ENCODE results near the gene PAGE2B.
"Not testable (repeated sequence)": the region's sequence is repeated elsewhere in the genome, so short reads cannot be mapped to it uniquely, and the experiment has no call there.

PAGE2B gene

GRCh38 chrX:55072286-55072685 lies 2.5 kb upstream of the PAGE2B start:
- H3K4me3 Mint-ChIP-seq, result no peak overlapping the region
- no peak overlapping the region for H3K27ac Mint-ChIP-seq
- H3K4me1 Mint-ChIP-seq (ENCODE audit: low read depth), result no peaks in the 10 kb centered on the region
- no peaks in the 10 kb centered on the region for H3K9me3 Mint-ChIP-seq (ENCODE audit: low read depth)
- H3K36me3 Mint-ChIP-seq, result no peaks in the 10 kb centered on the region
- no peaks in the 10 kb centered on the region for H3K27me3 Mint-ChIP-seq

GRCh38 chrX:55088795-55089489 lies 14.1 kb downstream of the PAGE2B start, which contains the start of gene PAGE2:
Gene PAGE2 (plus strand): TSS chrX:55089018. CDS start chrX:55090021, 1,003 bp downstream.
- H3K27me3 Mint-ChIP-seq, result no peaks in the 10 kb centered on the region
- no peak within 1 kb of the TSS for H3K27ac Mint-ChIP-seq
- H3K9me3 Mint-ChIP-seq (ENCODE audit: low read depth), result no peaks in the 10 kb centered on the region
- no peaks in the 10 kb centered on the region for H3K4me1 Mint-ChIP-seq (ENCODE audit: low read depth)
- no peak within 1 kb of the TSS for H3K4me3 Mint-ChIP-seq
- no peaks in the 10 kb centered on the region for H3K36me3 Mint-ChIP-seq

DNA sequence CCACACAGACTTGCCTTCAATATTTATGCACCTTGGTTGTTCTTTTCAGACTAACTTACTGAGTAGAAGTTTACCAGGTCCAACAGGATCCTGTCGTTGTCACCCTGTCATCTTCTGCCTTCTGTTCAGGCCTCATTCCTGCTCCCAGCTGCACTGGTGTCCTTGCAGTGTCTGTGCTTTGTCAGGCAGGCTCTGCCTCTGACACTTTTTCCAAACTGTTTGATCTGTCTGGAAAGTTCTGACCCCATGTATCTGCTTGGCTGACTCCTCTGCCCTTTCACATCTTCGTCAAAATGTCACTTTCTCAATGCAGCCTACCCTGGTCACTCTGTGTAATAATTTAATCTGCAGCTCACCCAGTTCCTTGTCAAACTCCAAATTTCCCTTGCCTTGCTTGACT lies 23.9 kb downstream of the PAGE2B start:
- H3K4me3 Mint-ChIP-seq, result no peak overlapping the region
- no peaks in the 10 kb centered on the region for H3K27me3 Mint-ChIP-seq
- H3K36me3 Mint-ChIP-seq, result no peaks in the 10 kb centered on the region
- H3K9me3 Mint-ChIP-seq (ENCODE audit: low read depth), result no peaks in the 10 kb centered on the region
- no peak overlapping the region for H3K27ac Mint-ChIP-seq
- no peaks in the 10 kb centered on the region for H3K4me1 Mint-ChIP-seq (ENCODE audit: low read depth)

DNA sequence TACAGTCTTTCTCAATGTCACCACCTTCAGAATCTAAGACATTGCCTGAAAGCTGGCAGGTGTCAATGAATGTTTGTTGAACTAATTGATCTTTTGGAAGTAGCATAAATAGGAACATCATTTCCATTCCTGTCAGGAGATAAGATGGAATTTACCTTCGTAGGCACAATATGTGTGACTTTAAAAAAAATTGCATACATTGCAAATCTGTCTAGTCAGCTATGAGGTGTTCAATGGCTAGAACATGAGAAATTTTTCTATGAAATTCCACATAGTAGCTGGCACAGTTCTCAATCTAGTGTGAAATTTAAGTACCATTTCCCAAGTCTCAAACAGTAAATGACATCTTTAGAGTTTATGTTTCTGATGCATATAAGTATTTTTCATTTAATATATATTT lies 24.3 kb downstream of the PAGE2B start:
- no peaks in the 10 kb centered on the region for H3K27me3 Mint-ChIP-seq
- no peaks in the 10 kb centered on the region for H3K36me3 Mint-ChIP-seq
- no peak overlapping the region for H3K4me3 Mint-ChIP-seq
- H3K27ac Mint-ChIP-seq, result no peak overlapping the region
- no peaks in the 10 kb centered on the region for H3K9me3 Mint-ChIP-seq (ENCODE audit: low read depth)
- no peaks in the 10 kb centered on the region for H3K4me1 Mint-ChIP-seq (ENCODE audit: low read depth)

- Mint-ChIP-seq H3K27me3 (no peaks in the 10 kb centered on the region), H3K9me3 (ENCODE audit: low read depth) (no peaks in the 10 kb centered on the region), H3K36me3 (no peaks in the 10 kb centered on the region), H3K4me3 (no peak overlapping the region), H3K4me1 (ENCODE audit: low read depth) (no peaks in the 10 kb centered on the region), H3K27ac (no peak overlapping the region)
Measured at GRCh38 chrX:55102754-55103153, 27.9 kb downstream of the PAGE2B start.

GRCh38 chrX:55107262-55107661 lies 32.4 kb downstream of the PAGE2B start:
- Mint-ChIP-seq H3K4me3 (no peak overlapping the region), H3K9me3 (ENCODE audit: low read depth) (no peaks in the 10 kb centered on the region), H3K4me1 (ENCODE audit: low read depth) (no peaks in the 10 kb centered on the region), H3K27ac (no peak overlapping the region), H3K36me3 (no peaks in the 10 kb centered on the region), H3K27me3 (no peaks in the 10 kb centered on the region)

GRCh38 chrX:55107911-55108310 lies 33.1 kb downstream of the PAGE2B start:
- no peaks in the 10 kb centered on the region for H3K9me3 Mint-ChIP-seq (ENCODE audit: low read depth)
- H3K27me3 Mint-ChIP-seq, result no peaks in the 10 kb centered on the region
- H3K4me1 Mint-ChIP-seq (ENCODE audit: low read depth), result no peaks in the 10 kb centered on the region
- H3K4me3 Mint-ChIP-seq, result no peak overlapping the region
- no peaks in the 10 kb centered on the region for H3K36me3 Mint-ChIP-seq
- H3K27ac Mint-ChIP-seq, result no peak overlapping the region

DNA sequence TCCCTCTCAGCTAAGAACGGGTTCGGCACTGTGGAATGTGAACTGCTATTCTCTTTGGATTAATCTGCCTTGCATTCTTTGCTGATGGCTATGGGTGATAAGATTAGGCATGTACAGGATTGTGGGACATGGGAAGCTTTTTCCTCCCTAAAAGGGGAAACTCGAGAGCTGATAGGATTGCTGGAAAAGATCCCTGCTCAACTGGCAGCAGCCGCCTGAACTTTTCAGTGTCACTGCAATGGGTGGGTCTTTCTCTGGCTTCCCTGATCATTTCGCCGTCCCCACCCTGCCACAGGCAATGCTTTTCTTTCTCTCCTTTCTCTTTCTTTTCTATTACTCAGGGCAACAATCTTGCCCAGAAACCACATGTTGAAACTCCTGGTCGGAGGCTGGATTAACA lies 34.5 kb downstream of the PAGE2B start:
- Mint-ChIP-seq H3K27me3 (no peaks in the 10 kb centered on the region), H3K4me1 (ENCODE audit: low read depth) (no peaks in the 10 kb centered on the region), H3K36me3 (no peaks in the 10 kb centered on the region), H3K9me3 (ENCODE audit: low read depth) (no peaks in the 10 kb centered on the region), H3K27ac (no peak overlapping the region), H3K4me3 (no peak overlapping the region)

DNA sequence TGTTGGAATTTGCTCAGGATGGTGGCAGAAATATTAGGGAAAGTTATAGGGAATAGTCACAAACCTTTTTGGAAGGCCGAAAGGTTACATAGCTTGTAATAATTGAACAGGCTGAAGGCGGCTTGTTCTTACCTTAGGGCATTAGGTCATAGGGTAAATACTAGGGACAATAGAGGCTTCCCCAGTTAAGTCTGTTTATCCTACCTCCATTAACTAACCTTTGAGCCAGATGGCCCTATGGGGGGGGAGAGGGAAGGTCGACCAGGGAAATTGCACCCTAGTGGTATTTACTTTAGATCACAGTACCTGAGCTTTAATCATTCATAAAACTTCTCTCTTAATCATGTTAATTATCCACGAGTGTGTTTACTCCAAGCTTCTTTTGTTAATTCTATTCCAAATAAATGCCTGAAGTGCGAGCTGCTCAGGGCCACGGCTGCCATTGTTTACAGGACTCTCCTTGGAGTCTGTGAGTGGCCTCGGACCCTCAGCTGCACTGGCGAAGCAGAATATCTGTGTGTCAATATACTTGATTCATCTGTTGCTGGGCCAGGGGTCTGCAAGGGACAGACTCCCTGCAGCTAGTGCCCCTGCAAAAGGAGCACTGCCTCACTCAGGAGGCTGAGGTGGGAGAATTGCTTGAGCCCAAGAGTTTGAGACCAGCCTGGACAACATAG lies 36.9 kb downstream of the PAGE2B start:
- no peak overlapping the region for H3K4me3 Mint-ChIP-seq
- no peaks in the 10 kb centered on the region for H3K27me3 Mint-ChIP-seq
- no peaks in the 10 kb centered on the region for H3K9me3 Mint-ChIP-seq (ENCODE audit: low read depth)
- no peaks in the 10 kb centered on the region for H3K36me3 Mint-ChIP-seq
- H3K27ac Mint-ChIP-seq, result no peak overlapping the region
- H3K4me1 Mint-ChIP-seq (ENCODE audit: low read depth), result no peaks in the 10 kb centered on the region

- H3K27me3 Mint-ChIP-seq; H3K9me3 Mint-ChIP-seq (ENCODE audit: low read depth); H3K27ac Mint-ChIP-seq; H3K4me3 Mint-ChIP-seq; H3K36me3 Mint-ChIP-seq: not testable (repeated sequence)
- H3K4me1 Mint-ChIP-seq (ENCODE audit: low read depth), result peaks cover 12% of the 10 kb centered on the region
Measured at GRCh38 chrX:55116589-55116988, 41.8 kb downstream of the PAGE2B start.

GRCh38 chrX:55118574-55118973 lies 43.7 kb downstream of the PAGE2B start:
- H3K4me3 Mint-ChIP-seq, result no peak overlapping the region

DNA sequence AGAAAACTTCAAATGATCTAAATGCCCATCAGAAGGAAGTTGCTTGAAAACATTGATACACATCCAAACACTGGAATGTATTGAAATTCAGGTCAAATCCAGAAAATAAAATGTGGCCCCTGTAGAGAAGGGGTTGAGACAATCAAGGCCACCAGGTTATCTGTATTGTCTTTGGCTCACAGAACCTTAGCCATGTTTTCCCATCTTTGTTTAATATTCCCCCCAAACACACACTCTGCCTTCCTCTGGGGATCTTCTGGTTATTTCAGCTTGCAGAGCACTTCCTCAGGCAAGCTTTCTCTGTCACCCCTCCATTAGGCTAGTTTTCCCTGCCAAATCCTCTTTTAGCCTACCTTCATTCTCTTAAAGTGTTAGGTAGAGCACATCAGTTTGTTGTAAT lies 44.4 kb downstream of the PAGE2B start:
- Mint-ChIP-seq H3K36me3 (peaks cover 2% of the 10 kb centered on the region), H3K27ac (no peak overlapping the region), H3K4me1 (ENCODE audit: low read depth) (peaks cover 12% of the 10 kb centered on the region), H3K9me3 (ENCODE audit: low read depth) (no peaks in the 10 kb centered on the region), H3K27me3 (no peaks in the 10 kb centered on the region), H3K4me3 (no peak overlapping the region)

More at GRCh38 chrX:55118574-55118973, 43.7 kb downstream of the PAGE2B start:
- Mint-ChIP-seq H3K36me3 (peaks cover 2% of the 10 kb centered on the region), H3K9me3 (ENCODE audit: low read depth) (no peaks in the 10 kb centered on the region), H3K27me3 (no peaks in the 10 kb centered on the region), H3K27ac (no peak overlapping the region), H3K4me1 (ENCODE audit: low read depth) (peaks cover 12% of the 10 kb centered on the region)

- peaks cover 12% of the 10 kb centered on the region for H3K4me1 Mint-ChIP-seq (ENCODE audit: low read depth)
- no peaks in the 10 kb centered on the region for H3K27me3 Mint-ChIP-seq
- H3K4me3 Mint-ChIP-seq, result no peak overlapping the region
- no peak overlapping the region for H3K27ac Mint-ChIP-seq
- H3K36me3 Mint-ChIP-seq, result peaks cover 2% of the 10 kb centered on the region
- no peaks in the 10 kb centered on the region for H3K9me3 Mint-ChIP-seq (ENCODE audit: low read depth)
Measured at GRCh38 chrX:55119712-55120111, 44.9 kb downstream of the PAGE2B start.

GRCh38 chrX:55120761-55121358 lies 46.0 kb downstream of the PAGE2B start:
- Mint-ChIP-seq H3K4me1 (ENCODE audit: low read depth) (peaks cover 12% of the 10 kb centered on the region), H3K27me3 (no peaks in the 10 kb centered on the region), H3K9me3 (ENCODE audit: low read depth) (no peaks in the 10 kb centered on the region), H3K4me3 (no peak overlapping the region), H3K27ac (no peak overlapping the region), H3K36me3 (peaks cover 2% of the 10 kb centered on the region)

DNA sequence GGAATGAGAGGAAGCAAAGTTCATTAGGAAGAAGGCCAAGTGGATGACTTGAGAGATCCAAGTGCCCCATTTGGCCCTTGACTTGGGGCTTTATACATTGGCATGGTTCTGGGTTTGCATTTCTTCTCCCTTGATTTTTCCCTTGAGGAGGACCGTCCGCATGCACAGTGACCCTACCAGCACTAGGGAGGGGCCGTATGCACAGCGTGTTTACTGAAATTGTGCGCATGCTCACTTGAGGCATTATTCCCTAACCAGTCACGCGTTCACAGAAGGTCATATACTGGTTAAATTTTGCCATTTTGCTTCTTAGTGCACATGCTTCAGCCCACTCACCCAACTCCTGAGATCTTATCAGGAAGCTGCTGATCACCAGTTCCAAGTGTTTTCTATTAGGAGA lies 49.1 kb downstream of the PAGE2B start:
- H3K36me3 Mint-ChIP-seq, result no peaks in the 10 kb centered on the region
- H3K9me3 Mint-ChIP-seq (ENCODE audit: low read depth), result no peaks in the 10 kb centered on the region
- H3K4me1 Mint-ChIP-seq (ENCODE audit: low read depth), result peaks cover 9% of the 10 kb centered on the region
- H3K27me3 Mint-ChIP-seq, result peaks cover 3% of the 10 kb centered on the region
- no peak overlapping the region for H3K4me3 Mint-ChIP-seq
- H3K27ac Mint-ChIP-seq, result no peak overlapping the region

Data from activated naive CD8-positive, alpha-beta T cell (primary cell).